MCF 10A (cell line): Measurements from ENCODE around the gene TECR. TPM values are rescaled to one million over a fixed set of nuclear protein-coding genes. Genes with fewer than 3 reads are reported as not detected.
A peak's percentile ranks its signal among the peaks of the same experiment; 100 is the strongest.

ENCODE experiments used
- Bru-seq: library from RNA; stranded (reverse); fragments of 400-500 nt; gene quantifications from one replicate; lab custom pipeline; 2021; lab: Mats Ljungman, UMichigan
- BruChase-seq, 2 experiments: library from RNA; stranded (reverse); fragments of 400-500 nt; gene quantifications; one replicate each; lab custom pipeline; 2021; lab: Mats Ljungman, UMichigan
- BruUV-seq: library from RNA; stranded (reverse); fragments of 400-500 nt; replicated peaks from 2 replicates; lab custom pipeline; 2021; lab: Mats Ljungman, UMichigan
- CTCF ChIA-PET: fragments of 300-600 bp; sonication (Branson Sonifier 250); formaldehyde crosslinking; extraction: SDS; loops from one replicate; lab custom pipeline; 2021; ENCODE audit warnings: antibody characterized with exemption, inconsistent platforms; lab: Yijun Ruan, JAX
- POLR2A ChIA-PET: fragments of 300-600, 350-650 bp; sonication (Branson Sonifier 250); formaldehyde crosslinking; extraction: SDS; loops from one replicate; lab custom pipeline; 2020; ENCODE audit warnings: antibody characterized with exemption, inconsistent platforms; lab: Yijun Ruan, JAX
- DNase-seq: peaks from one replicate; pipeline ENCODE4 v3.0.0-alpha.2; 2018; ENCODE audit not compliant: unreplicated experiment
- H3K27ac Mint-ChIP-seq: one replicate; pipeline ENCODE4 v1.8.0; 2022; ENCODE audit warnings: mild to moderate bottlenecking, low read depth, mixed read lengths; ENCODE audit not compliant: unreplicated experiment
- H3K27me3 Mint-ChIP-seq: one replicate; pipeline ENCODE4 v1.8.0; 2022; ENCODE audit warnings: mixed read lengths; ENCODE audit not compliant: insufficient read depth, unreplicated experiment
- H3K36me3 Mint-ChIP-seq: one replicate; pipeline ENCODE4 v1.8.0; 2022; ENCODE audit warnings: mild to moderate bottlenecking, moderate library complexity, mixed read lengths; ENCODE audit not compliant: insufficient read depth, unreplicated experiment
- H3K4me1 Mint-ChIP-seq: one replicate; pipeline ENCODE4 v1.8.0; 2022; ENCODE audit warnings: mixed read lengths; ENCODE audit not compliant: insufficient read depth, unreplicated experiment
- H3K4me3 Mint-ChIP-seq: one replicate; pipeline ENCODE4 v1.8.0; 2022; ENCODE audit warnings: mild to moderate bottlenecking, moderate library complexity, mixed read lengths; ENCODE audit not compliant: unreplicated experiment
- H3K9me3 Mint-ChIP-seq: one replicate; pipeline ENCODE4 v1.8.0; 2022; ENCODE audit warnings: mixed read lengths; ENCODE audit not compliant: unreplicated experiment
- CTCF ChIP-seq: fragments of 200-600 bp; IDR thresholded peaks from one replicate; pipeline ENCODE4 v1.8.0; 2022; ENCODE audit warnings: antibody characterized with exemption, mild to moderate bottlenecking; ENCODE audit not compliant: unreplicated experiment
- intact Hi-C: fragments of 100-400 bp; cut with micrococcal nuclease; formaldehyde crosslinking; loops from 2 replicates; pipeline ENCODE4 v1.14.1; 2022
- long read RNA-seq: library from polyadenylated mRNA; stranded (forward); transcript quantifications from one replicate; pipeline ENCODE4 v2.0.0, GENCODE V29; 2022
- total RNA-seq: library from RNA; stranded (reverse); gene quantifications from 2 replicates; pipeline ENCODE4 v1.2.3, GENCODE V29; 2022

The TECR gene
- total RNA-seq: 74.1 and 106 TPM in 2 replicates
- percentile 41 among the genes with signal in this experiment for Bru-seq, nascent RNA
- BruChase-seq, experiment 1, labeled RNA remaining after a 6-hour chase: percentile 58 among the genes with signal in this experiment
- BruChase-seq, experiment 2, labeled RNA remaining after a 2-hour chase: percentile 51 among the genes with signal in this experiment
- long read RNA-seq, transcript TECR-201 (13 exons, 1,171 nt): major isoform, 158 of 281 reads
- long read RNA-seq, transcript TECR-226 (13 exons, 1,170 nt): minor isoform, 17 of 281 reads
- long read RNA-seq, partial matches to known transcripts: 59 of 281 reads
- long read RNA-seq, other reads (novel, unspliced or antisense): 42 of 281 reads

DNA sequence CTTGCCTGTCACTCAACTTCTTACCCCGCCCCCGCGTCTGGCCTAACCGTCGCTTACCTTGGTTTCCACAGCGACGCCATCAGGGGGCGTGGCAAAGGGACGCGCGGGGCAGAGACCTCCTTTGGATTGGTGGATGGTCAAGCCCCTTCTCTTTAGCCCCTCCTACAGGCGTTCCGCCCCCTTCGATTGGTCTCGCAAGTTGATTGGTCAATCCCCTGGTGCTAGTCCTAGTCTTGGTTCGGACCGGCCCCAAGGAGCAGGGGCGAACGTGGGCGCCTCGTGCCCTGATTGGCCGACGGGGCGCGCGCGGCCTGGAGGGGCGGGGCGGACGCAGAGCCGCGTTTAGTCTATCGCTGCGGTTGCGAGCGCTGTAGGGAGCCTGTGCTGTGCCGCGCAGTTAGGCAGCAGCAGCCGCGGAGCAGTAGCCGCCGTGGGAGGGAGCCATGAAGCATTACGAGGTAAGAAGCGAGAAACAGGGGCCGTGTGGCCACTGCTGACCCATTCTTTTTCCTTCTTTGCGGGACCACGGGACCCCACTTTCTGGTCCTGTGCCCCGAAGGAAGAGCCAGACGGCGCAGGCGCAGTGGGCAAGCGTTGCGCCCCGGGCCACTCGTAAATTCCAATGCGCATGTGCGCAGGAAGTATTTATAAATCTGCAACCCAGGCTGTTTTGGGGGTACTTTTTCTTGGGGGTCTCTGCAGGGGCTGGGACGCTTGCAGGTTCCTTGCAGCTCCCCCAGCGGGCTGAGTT, at the start of gene TECR:
Gene TECR, plus strand, starts transcription at position 341 of the 751 bp plus-strand sequence. Its CDS starts 103 bp downstream, at position 444.
- peak; percentile 100 for DNase-seq
- ChIA-PET POLR2A (interaction anchor here (0.8 to 7.2 kb wide), 11 partner anchors 10 to 148 kb away, joined by 3 to 148 read pairs (median 11); partner anchors contain the start of genes ADGRE5, DNAJB1 and GIPC1), CTCF (interaction anchor here (1.4 kb wide), 1 partner anchor 27 kb away, joined by 3 read pairs; no protein-coding TSS in a partner anchor)
- peaks cover 27% of the 10 kb centered on the region for H3K4me1 Mint-ChIP-seq
- no peak for TF ChIP-seq CTCF
- intact Hi-C loops: loop anchor here (5.0 kb wide), 1 partner anchor 1367 kb away; no protein-coding TSS in a partner anchor
- peak within 1 kb of the TSS; percentile 93 for H3K4me3 Mint-ChIP-seq
- peaks cover 11% of the 10 kb centered on the region for H3K36me3 Mint-ChIP-seq
- BruUV-seq: TSS peak; percentile 68
- no peaks in the 10 kb centered on the region for H3K9me3 Mint-ChIP-seq
- no peaks in the 10 kb centered on the region for H3K27me3 Mint-ChIP-seq
- H3K27ac Mint-ChIP-seq: peak within 1 kb of the TSS; percentile 52

DNA sequence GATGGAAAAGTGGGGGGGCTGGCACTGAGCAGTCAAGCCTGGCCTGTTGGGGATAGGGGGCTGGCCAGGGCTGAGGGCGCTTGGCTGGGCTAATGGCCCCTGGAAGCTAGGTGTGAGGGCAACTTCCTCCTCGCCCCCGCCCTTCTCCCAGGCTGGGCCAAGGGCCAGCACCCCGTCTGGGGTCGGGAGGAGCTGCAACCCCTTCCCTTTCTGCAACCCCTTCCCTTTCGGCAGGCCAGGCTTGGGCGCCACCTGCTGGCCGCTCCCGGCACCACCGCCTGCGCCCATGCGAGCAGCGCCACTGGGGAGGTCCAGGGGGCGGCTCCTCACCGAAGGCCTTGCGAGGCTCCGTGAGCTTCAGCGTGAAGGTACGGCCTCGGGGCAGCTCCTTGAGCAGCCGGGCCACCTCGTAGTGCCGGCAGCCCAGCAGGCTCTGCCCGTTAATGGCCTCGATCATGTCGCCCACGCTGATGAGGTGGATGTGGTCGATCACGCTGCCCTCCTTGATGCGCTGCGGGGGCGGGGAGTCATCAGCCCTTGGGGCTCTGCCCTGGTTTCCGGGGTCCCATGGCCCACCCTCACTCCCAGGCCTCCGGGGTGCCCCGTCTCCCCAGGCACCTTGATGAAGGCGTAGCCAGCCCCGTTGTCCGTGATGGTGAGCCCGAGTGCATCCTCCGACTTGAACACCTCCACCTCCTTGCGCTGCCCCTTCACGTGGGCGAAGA, 49.3 kb upstream of the TECR start:
- CTCF ChIA-PET: interaction anchor here (0.5 to 7.2 kb wide), 20 partner anchors 8 to 596 kb away, joined by 3 to 50 read pairs (median 4); partner anchors contain the start of gene ASF1B
- TF ChIP-seq CTCF: peak; percentile 78

GRCh38 chr19:14480700-14481079, 48.7 kb upstream of the TECR start:
- no peaks in the 10 kb centered on the region for H3K9me3 Mint-ChIP-seq
- BruUV-seq: no TSS peak
- ChIA-PET POLR2A (interaction anchor here (0.7 to 1.1 kb wide), 2 partner anchors 15 to 16 kb away, joined by 3 read pairs; no protein-coding TSS in a partner anchor), CTCF (interaction anchor here (0.5 to 7.2 kb wide), 13 partner anchors 9 to 349 kb away, joined by 3 to 50 read pairs (median 4); partner anchors contain the start of gene ASF1B)
- H3K27ac Mint-ChIP-seq: no peak overlapping the region
- intact Hi-C loops: no loop called here
- H3K4me1 Mint-ChIP-seq: peaks cover 14% of the 10 kb centered on the region
- no peak for DNase-seq
- H3K27me3 Mint-ChIP-seq: no peaks in the 10 kb centered on the region
- H3K4me3 Mint-ChIP-seq: no peak overlapping the region
- H3K36me3 Mint-ChIP-seq: peaks cover 61% of the 10 kb centered on the region
- no peak for TF ChIP-seq CTCF

More for the DNA sequence above, 49.3 kb upstream of the TECR start:
- Mint-ChIP-seq H3K4me1 (peaks cover 14% of the 10 kb centered on the region), H3K36me3 (peaks cover 59% of the 10 kb centered on the region), H3K4me3 (no peak overlapping the region), H3K27ac (no peak overlapping the region), H3K9me3 (no peaks in the 10 kb centered on the region), H3K27me3 (no peaks in the 10 kb centered on the region)
- no peak for DNase-seq
- POLR2A ChIA-PET: interaction anchor here (0.6 to 0.7 kb wide), 3 partner anchors 14 to 63 kb away, joined by 3 read pairs; no protein-coding TSS in a partner anchor
- no TSS peak for BruUV-seq
- intact Hi-C loops: loop anchor here (5.0 kb wide), 1 partner anchor 343 kb away; the partner anchor contains the start of gene ASF1B
